H9 (cell line): ENCODE results near the gene MBP. TPM values are rescaled to one million over a fixed set of nuclear protein-coding genes. Genes with fewer than 3 reads are reported as not detected.

Source experiments
- DNase-seq: peaks from one replicate; pipeline ENCODE4 v3.0.0-alpha.2; 2017
- H2AFZ ChIP-seq: one replicate; pipeline ENCODE4 v1.6.1; 2013; ENCODE audit warnings: mild to moderate bottlenecking, low read length, control low read depth, moderate library complexity
- H2AK5ac ChIP-seq: 2 replicates; pipeline ENCODE4 v1.6.1; 2013; ENCODE audit warnings: low read length, control low read depth, mixed read lengths; ENCODE audit not compliant: insufficient read length
- H2BK120ac ChIP-seq: one replicate; pipeline ENCODE4 v1.6.1; 2013; ENCODE audit warnings: low read depth, mild to moderate bottlenecking, low read length, control low read depth, inconsistent platforms; ENCODE audit not compliant: poor library complexity, severe bottlenecking
- H2BK12ac ChIP-seq: 2 replicates; pipeline ENCODE4 v1.6.1; 2013; ENCODE audit warnings: low read length, control low read depth, mixed read lengths, low read depth; ENCODE audit not compliant: insufficient read length
- H2BK15ac ChIP-seq: 2 replicates; pipeline ENCODE4 v1.6.1; 2013; ENCODE audit warnings: low read depth, low read length, control low read depth
- H2BK20ac ChIP-seq: one replicate; pipeline ENCODE4 v1.6.1; 2013; ENCODE audit warnings: low read depth, mild to moderate bottlenecking, low read length, control low read depth, inconsistent platforms; ENCODE audit not compliant: poor library complexity, severe bottlenecking
- H2BK5ac ChIP-seq: 2 replicates; pipeline ENCODE4 v1.6.1; 2013; ENCODE audit warnings: low read length, control low read depth, mixed read lengths; ENCODE audit not compliant: insufficient read length
- H3K14ac ChIP-seq: 2 replicates; pipeline ENCODE4 v1.6.1; 2013; ENCODE audit warnings: low read length, control low read depth; ENCODE audit not compliant: insufficient read depth
- H3K18ac ChIP-seq: 2 replicates; pipeline ENCODE4 v1.6.1; 2013; ENCODE audit warnings: low read depth, mild to moderate bottlenecking, mixed read lengths, low read length, control low read depth; ENCODE audit not compliant: insufficient read length
- H3K23ac ChIP-seq: 2 replicates; pipeline ENCODE4 v1.6.1; 2013; ENCODE audit warnings: low read length, control low read depth, mixed read lengths, low read depth; ENCODE audit not compliant: insufficient read length
- H3K23me2 ChIP-seq: 2 replicates; pipeline ENCODE4 v1.6.1; 2013; ENCODE audit warnings: low read depth, mild to moderate bottlenecking, mixed read lengths, low read length, control low read depth; ENCODE audit not compliant: insufficient read length, poor library complexity, severe bottlenecking
- H3K27ac ChIP-seq: 2 replicates; pipeline ENCODE4 v1.5.1; 2013; ENCODE audit warnings: low read length, control low read depth, mixed read lengths, low read depth; ENCODE audit not compliant: insufficient read length
- H3K27me3 ChIP-seq: 2 replicates; pipeline ENCODE4 v1.6.1; 2013; ENCODE audit warnings: low read length, control low read depth, inconsistent platforms; ENCODE audit not compliant: insufficient read depth
- H3K4ac ChIP-seq: 2 replicates; pipeline ENCODE4 v1.6.1; 2013; ENCODE audit warnings: low read depth, mild to moderate bottlenecking, control low read depth, inconsistent platforms, low read length, moderate library complexity
- H3K4me1 ChIP-seq: 2 replicates; pipeline ENCODE4 v1.6.1; 2013; ENCODE audit warnings: low read length, control low read depth, inconsistent platforms; ENCODE audit not compliant: insufficient read depth
- H3K4me2 ChIP-seq: 2 replicates; pipeline ENCODE4 v1.6.1; 2013; ENCODE audit warnings: low read length, control low read depth, mixed read lengths; ENCODE audit not compliant: insufficient read length, insufficient read depth
- H3K56ac ChIP-seq: 2 replicates; pipeline ENCODE4 v1.6.1; 2013; ENCODE audit warnings: low read depth, mild to moderate bottlenecking, mixed read lengths, low read length, control low read depth; ENCODE audit not compliant: insufficient read length
- H3K79me1 ChIP-seq: 2 replicates; pipeline ENCODE4 v1.6.1; 2013; ENCODE audit warnings: low read depth, mild to moderate bottlenecking, moderate library complexity, low read length, control low read depth, inconsistent platforms; ENCODE audit not compliant: insufficient read depth, poor library complexity, severe bottlenecking
- H3K79me2 ChIP-seq: 2 replicates; pipeline ENCODE4 v1.6.1; 2013; ENCODE audit warnings: low read length, control low read depth, inconsistent platforms; ENCODE audit not compliant: insufficient read depth
- H3K9ac ChIP-seq: 2 replicates; pipeline ENCODE4 v1.6.1; 2013; ENCODE audit warnings: low read length, control low read depth, mixed read lengths; ENCODE audit not compliant: insufficient read length; ENCODE audit errors: extremely low read depth
- H3K9me3 ChIP-seq: one replicate; pipeline ENCODE4 v1.6.1; 2013; ENCODE audit warnings: low read depth, low read length, inconsistent platforms; ENCODE audit not compliant: control insufficient read depth
- H3T11ph ChIP-seq: one replicate; pipeline ENCODE4 v1.6.1; 2013; ENCODE audit warnings: mild to moderate bottlenecking, low read length, control low read depth, inconsistent platforms
- H4K20me1 ChIP-seq: one replicate; pipeline ENCODE4 v1.6.1; 2013; ENCODE audit not compliant: control insufficient read depth, insufficient read length, insufficient read depth
- H4K5ac ChIP-seq: 2 replicates; pipeline ENCODE4 v1.6.1; 2013; ENCODE audit warnings: low read depth, mild to moderate bottlenecking, mixed read lengths, low read length, control low read depth; ENCODE audit not compliant: insufficient read length
- H4K8ac ChIP-seq: replicated peaks from 2 replicates; pipeline ENCODE4 v1.6.1; 2013; ENCODE audit warnings: low read length, control low read depth, mixed read lengths, low read depth; ENCODE audit not compliant: insufficient read length
- H4K91ac ChIP-seq: 2 replicates; pipeline ENCODE4 v1.6.1; 2013; ENCODE audit warnings: low read depth, mild to moderate bottlenecking, moderate library complexity, mixed read lengths, low read length, control low read depth; ENCODE audit not compliant: insufficient read length
- H3K27ac Mint-ChIP-seq, 3 experiments: 2 replicates in 2 of 3; 3 replicates in 1 of 3; pipeline ENCODE4 v1.8.0; 2020 to 2021; ENCODE audit warnings: mixed read lengths in 3 of 3, mild to moderate bottlenecking in 1 of 3, moderate library complexity in 1 of 3
- H3K27me3 Mint-ChIP-seq: 2 replicates; pipeline ENCODE4 v1.8.0; 2021; ENCODE audit warnings: low read depth, mild to moderate bottlenecking, moderate library complexity, mixed read lengths
- H3K36me3 Mint-ChIP-seq, 3 experiments: 2 replicates in 2 of 3; 3 replicates in 1 of 3; pipeline ENCODE4 v1.8.0; 2020 to 2021; ENCODE audit warnings: low read depth in 3 of 3, mixed read lengths in 3 of 3; ENCODE audit not compliant: insufficient read depth in 1 of 3
- H3K4me1 Mint-ChIP-seq, 2 experiments: 2 replicates each; pipeline ENCODE4 v1.8.0; 2020; ENCODE audit warnings: mixed read lengths in 2 of 2
- H3K4me3 Mint-ChIP-seq, 2 experiments: 2 replicates in 1 of 2; 3 replicates in 1 of 2; pipeline ENCODE4 v1.8.0; 2020 to 2021; ENCODE audit warnings: mild to moderate bottlenecking in 2 of 2, mixed read lengths in 2 of 2, moderate library complexity in 1 of 2
- H3K9me3 Mint-ChIP-seq, 2 experiments: 2 replicates in 1 of 2; 3 replicates in 1 of 2; pipeline ENCODE4 v1.8.0; 2020; ENCODE audit warnings: mild to moderate bottlenecking in 2 of 2, mixed read lengths in 2 of 2, moderate library complexity in 1 of 2
- WGBS: extraction: QIAGEN DNeasy Blood & Tissue Kit; methylation state at CpG from one replicate; pipeline ENCODE4 v1.1.7; 2013; ENCODE audit warnings: missing lambda C conversion rate, low lambda C conversion rate, mixed read lengths; ENCODE audit not compliant: insufficient read length; ENCODE audit errors: extremely low coverage; 5-methylcytosine and 5-hydroxymethylcytosine counted together
- total RNA-seq: library from RNA; stranded (reverse); gene quantifications from 2 replicates; pipeline ENCODE4 v1.2.1, GENCODE V29; 2021
- TF ChIP-seq, protein P1 (sequence below): fragments of 200-600 bp; sonication (generic); conservative IDR thresholded peaks from 3 replicates; pipeline ENCODE4 v1.8.0; 2021; ENCODE audit warnings: antibody characterized with exemption, mild to moderate bottlenecking

MBP gene
- total RNA-seq, 1 experiment from 2014 or later, result 8.6 TPM

DNA sequence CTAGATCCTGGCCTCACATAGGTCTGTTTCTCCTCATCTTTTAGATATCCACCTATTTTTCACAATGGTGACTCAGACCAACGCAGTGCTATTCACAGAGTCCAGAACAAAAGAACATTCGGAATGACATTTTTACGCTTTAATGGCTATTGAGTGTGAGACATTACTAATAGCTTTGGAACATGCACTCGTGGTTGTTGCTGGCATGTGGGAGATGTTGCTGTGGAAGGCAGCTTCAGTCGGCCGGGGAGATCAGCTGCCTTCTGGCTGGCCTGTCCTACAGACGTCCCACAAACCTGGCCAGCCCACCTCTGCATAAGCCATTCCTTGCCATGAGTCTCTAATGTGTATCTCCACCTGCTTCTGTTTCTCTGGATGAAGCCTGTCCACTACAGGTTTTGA, 3.4 kb downstream of the MBP start:
- Histone ChIP-seq H4K8ac (no peak overlapping the region), H3T11ph (no peak overlapping the region), H2BK15ac (no peak overlapping the region), H3K79me1 (no peaks in the 10 kb centered on the region), H3K14ac (no peak overlapping the region), H3K9ac (no peak overlapping the region), H2BK5ac (no peak overlapping the region), H3K4ac (no peak overlapping the region), H2BK20ac (no peak overlapping the region), H4K20me1 (no peaks in the 10 kb centered on the region), H3K23ac (no peak overlapping the region), H2AFZ (no peak overlapping the region), H3K4me1 (peaks cover 2% of the 10 kb centered on the region; the same call in 1 of the 2 replicates), H3K9me3 (no peaks in the 10 kb centered on the region), H4K5ac (no peak overlapping the region), H3K23me2 (peaks cover 14% of the 10 kb centered on the region), H3K18ac (no peak overlapping the region), H4K91ac (no peak overlapping the region), H2BK12ac (no peak overlapping the region), H3K4me2 (no peak overlapping the region), H3K56ac (no peak overlapping the region), H2AK5ac (no peak overlapping the region), H3K79me2 (peaks cover 2% of the 10 kb centered on the region; the same call in 1 of the 2 replicates), H3K27me3 (no peaks in the 10 kb centered on the region; the same call in 1 of the 2 replicates), H3K27ac (no peak overlapping the region), H2BK120ac (no peak overlapping the region)
- no peak for DNase-seq
- Mint-ChIP-seq H3K36me3 (peaks cover 0 to 2% (median 0%) of the 10 kb centered on the region in 3 experiments; a peak in 2 of 7 replicates), H3K4me3 (no peak overlapping the region), H3K9me3 (no peaks in the 10 kb centered on the region; a peak in 2 of 5 replicates), H3K27me3 (peaks cover 29% of the 10 kb centered on the region), H3K27ac (no peak overlapping the region), H3K4me1 (peaks cover 20 to 25% of the 10 kb centered on the region in 2 experiments)
- no CpG with 5 or more reads among the region's 7 CpGs for WGBS
- TF ChIP-seq, protein P1, sequence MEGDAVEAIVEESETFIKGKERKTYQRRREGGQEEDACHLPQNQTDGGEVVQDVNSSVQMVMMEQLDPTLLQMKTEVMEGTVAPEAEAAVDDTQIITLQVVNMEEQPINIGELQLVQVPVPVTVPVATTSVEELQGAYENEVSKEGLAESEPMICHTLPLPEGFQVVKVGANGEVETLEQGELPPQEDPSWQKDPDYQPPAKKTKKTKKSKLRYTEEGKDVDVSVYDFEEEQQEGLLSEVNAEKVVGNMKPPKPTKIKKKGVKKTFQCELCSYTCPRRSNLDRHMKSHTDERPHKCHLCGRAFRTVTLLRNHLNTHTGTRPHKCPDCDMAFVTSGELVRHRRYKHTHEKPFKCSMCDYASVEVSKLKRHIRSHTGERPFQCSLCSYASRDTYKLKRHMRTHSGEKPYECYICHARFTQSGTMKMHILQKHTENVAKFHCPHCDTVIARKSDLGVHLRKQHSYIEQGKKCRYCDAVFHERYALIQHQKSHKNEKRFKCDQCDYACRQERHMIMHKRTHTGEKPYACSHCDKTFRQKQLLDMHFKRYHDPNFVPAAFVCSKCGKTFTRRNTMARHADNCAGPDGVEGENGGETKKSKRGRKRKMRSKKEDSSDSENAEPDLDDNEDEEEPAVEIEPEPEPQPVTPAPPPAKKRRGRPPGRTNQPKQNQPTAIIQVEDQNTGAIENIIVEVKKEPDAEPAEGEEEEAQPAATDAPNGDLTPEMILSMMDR, result no peak
